Measurements from ENCODE around the gene AKAP6.

DNA sequence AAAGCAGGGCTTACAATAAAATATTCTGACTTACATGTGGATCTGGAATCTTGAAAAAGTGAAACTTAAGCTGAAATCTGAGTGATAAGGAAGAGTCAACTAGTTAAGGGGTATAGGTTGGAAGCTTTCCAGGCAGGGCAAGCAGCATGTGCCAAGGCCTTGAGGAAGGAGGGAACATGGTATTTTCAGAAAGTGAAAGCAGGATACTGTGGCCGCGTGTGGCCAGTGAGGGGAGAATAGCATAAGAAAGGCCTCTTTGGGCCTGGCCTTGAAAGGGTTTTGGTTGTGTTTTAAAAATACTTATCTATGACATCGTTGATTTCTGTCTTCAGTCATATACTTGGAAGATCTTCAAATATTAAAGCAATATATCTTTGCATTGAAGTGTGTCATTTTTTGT, 213.4 kb downstream of the AKAP6 start:
- TF ChIP-seq, protein P1, sequence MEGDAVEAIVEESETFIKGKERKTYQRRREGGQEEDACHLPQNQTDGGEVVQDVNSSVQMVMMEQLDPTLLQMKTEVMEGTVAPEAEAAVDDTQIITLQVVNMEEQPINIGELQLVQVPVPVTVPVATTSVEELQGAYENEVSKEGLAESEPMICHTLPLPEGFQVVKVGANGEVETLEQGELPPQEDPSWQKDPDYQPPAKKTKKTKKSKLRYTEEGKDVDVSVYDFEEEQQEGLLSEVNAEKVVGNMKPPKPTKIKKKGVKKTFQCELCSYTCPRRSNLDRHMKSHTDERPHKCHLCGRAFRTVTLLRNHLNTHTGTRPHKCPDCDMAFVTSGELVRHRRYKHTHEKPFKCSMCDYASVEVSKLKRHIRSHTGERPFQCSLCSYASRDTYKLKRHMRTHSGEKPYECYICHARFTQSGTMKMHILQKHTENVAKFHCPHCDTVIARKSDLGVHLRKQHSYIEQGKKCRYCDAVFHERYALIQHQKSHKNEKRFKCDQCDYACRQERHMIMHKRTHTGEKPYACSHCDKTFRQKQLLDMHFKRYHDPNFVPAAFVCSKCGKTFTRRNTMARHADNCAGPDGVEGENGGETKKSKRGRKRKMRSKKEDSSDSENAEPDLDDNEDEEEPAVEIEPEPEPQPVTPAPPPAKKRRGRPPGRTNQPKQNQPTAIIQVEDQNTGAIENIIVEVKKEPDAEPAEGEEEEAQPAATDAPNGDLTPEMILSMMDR (conservative IDR thresholded peaks at IDR 0.05; ENCODE audit: low read depth in 2 of 2): no peak
- TF ChIP-seq, protein P2, sequence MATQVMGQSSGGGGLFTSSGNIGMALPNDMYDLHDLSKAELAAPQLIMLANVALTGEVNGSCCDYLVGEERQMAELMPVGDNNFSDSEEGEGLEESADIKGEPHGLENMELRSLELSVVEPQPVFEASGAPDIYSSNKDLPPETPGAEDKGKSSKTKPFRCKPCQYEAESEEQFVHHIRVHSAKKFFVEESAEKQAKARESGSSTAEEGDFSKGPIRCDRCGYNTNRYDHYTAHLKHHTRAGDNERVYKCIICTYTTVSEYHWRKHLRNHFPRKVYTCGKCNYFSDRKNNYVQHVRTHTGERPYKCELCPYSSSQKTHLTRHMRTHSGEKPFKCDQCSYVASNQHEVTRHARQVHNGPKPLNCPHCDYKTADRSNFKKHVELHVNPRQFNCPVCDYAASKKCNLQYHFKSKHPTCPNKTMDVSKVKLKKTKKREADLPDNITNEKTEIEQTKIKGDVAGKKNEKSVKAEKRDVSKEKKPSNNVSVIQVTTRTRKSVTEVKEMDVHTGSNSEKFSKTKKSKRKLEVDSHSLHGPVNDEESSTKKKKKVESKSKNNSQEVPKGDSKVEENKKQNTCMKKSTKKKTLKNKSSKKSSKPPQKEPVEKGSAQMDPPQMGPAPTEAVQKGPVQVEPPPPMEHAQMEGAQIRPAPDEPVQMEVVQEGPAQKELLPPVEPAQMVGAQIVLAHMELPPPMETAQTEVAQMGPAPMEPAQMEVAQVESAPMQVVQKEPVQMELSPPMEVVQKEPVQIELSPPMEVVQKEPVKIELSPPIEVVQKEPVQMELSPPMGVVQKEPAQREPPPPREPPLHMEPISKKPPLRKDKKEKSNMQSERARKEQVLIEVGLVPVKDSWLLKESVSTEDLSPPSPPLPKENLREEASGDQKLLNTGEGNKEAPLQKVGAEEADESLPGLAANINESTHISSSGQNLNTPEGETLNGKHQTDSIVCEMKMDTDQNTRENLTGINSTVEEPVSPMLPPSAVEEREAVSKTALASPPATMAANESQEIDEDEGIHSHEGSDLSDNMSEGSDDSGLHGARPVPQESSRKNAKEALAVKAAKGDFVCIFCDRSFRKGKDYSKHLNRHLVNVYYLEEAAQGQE (IDR thresholded peaks at IDR 0.05; ENCODE audit: unreplicated experiment): no peak
- no peak for TF ChIP-seq EZH2phosphoT487 (IDR thresholded peaks at IDR 0.05; ENCODE audit: unreplicated experiment)
- TF ChIP-seq EZH2 (IDR thresholded peaks at IDR 0.05; ENCODE audit: low read depth, unreplicated experiment): no peak
- no peak for TF ChIP-seq ZNF114 (CRISPR knock-in tag; IDR thresholded peaks at IDR 0.05)
- TF ChIP-seq CREB1 (CRISPR knock-in tag; IDR thresholded peaks at IDR 0.05; ENCODE audit: low read depth): no peak
- TF ChIP-seq POLR2AphosphoS5 (IDR thresholded peaks at IDR 0.05; ENCODE audit: low read depth): no peak
- TF ChIP-seq, protein P3, sequence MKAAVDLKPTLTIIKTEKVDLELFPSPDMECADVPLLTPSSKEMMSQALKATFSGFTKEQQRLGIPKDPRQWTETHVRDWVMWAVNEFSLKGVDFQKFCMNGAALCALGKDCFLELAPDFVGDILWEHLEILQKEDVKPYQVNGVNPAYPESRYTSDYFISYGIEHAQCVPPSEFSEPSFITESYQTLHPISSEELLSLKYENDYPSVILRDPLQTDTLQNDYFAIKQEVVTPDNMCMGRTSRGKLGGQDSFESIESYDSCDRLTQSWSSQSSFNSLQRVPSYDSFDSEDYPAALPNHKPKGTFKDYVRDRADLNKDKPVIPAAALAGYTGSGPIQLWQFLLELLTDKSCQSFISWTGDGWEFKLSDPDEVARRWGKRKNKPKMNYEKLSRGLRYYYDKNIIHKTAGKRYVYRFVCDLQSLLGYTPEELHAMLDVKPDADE (IDR thresholded peaks at IDR 0.05): no peak
- TF ChIP-seq, protein P4, sequence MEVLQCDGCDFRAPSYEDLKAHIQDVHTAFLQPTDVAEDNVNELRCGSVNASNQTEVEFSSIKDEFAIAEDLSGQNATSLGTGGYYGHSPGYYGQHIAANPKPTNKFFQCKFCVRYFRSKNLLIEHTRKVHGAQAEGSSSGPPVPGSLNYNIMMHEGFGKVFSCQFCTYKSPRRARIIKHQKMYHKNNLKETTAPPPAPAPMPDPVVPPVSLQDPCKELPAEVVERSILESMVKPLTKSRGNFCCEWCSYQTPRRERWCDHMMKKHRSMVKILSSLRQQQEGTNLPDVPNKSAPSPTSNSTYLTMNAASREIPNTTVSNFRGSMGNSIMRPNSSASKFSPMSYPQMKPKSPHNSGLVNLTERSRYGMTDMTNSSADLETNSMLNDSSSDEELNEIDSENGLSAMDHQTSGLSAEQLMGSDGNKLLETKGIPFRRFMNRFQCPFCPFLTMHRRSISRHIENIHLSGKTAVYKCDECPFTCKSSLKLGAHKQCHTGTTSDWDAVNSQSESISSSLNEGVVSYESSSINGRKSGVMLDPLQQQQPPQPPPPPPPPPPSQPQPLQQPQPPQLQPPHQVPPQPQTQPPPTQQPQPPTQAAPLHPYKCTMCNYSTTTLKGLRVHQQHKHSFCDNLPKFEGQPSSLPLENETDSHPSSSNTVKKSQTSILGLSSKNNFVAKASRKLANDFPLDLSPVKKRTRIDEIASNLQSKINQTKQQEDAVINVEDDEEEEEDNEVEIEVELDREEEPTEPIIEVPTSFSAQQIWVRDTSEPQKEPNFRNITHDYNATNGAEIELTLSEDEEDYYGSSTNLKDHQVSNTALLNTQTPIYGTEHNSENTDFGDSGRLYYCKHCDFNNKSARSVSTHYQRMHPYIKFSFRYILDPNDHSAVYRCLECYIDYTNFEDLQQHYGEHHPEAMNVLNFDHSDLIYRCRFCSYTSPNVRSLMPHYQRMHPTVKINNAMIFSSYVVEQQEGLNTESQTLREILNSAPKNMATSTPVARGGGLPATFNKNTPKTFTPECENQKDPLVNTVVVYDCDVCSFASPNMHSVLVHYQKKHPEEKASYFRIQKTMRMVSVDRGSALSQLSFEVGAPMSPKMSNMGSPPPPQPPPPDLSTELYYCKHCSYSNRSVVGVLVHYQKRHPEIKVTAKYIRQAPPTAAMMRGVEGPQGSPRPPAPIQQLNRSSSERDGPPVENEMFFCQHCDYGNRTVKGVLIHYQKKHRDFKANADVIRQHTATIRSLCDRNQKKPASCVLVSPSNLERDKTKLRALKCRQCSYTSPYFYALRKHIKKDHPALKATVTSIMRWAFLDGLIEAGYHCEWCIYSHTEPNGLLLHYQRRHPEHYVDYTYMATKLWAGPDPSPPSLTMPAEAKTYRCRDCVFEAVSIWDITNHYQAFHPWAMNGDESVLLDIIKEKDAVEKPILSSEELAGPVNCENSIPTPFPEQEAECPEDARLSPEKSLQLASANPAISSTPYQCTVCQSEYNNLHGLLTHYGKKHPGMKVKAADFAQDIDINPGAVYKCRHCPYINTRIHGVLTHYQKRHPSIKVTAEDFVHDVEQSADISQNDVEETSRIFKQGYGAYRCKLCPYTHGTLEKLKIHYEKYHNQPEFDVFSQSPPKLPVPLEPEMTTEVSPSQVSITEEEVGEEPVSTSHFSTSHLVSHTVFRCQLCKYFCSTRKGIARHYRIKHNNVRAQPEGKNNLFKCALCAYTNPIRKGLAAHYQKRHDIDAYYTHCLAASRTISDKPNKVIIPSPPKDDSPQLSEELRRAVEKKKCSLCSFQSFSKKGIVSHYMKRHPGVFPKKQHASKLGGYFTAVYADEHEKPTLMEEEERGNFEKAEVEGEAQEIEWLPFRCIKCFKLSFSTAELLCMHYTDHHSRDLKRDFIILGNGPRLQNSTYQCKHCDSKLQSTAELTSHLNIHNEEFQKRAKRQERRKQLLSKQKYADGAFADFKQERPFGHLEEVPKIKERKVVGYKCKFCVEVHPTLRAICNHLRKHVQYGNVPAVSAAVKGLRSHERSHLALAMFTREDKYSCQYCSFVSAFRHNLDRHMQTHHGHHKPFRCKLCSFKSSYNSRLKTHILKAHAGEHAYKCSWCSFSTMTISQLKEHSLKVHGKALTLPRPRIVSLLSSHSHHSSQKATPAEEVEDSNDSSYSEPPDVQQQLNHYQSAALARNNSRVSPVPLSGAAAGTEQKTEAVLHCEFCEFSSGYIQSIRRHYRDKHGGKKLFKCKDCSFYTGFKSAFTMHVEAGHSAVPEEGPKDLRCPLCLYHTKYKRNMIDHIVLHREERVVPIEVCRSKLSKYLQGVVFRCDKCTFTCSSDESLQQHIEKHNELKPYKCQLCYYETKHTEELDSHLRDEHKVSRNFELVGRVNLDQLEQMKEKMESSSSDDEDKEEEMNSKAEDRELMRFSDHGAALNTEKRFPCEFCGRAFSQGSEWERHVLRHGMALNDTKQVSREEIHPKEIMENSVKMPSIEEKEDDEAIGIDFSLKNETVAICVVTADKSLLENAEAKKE (CRISPR knock-in tag; IDR thresholded peaks at IDR 0.05): no peak
- TF ChIP-seq JUNB (IDR thresholded peaks at IDR 0.05; ENCODE audit: unreplicated experiment): no peak
- TF ChIP-seq ZNF331 (CRISPR knock-in tag; IDR thresholded peaks at IDR 0.05; ENCODE audit: low read depth): no peak

All from GM23338 (cell line).